NCI-H2227 treated with DMSO at 0.1 percent for 48 hours (cell line): ENCODE data around the gene AAK1.

ENCODE experiments used
- DNase-seq: peaks from one replicate; lab custom pipeline; 2025; lab: John Stamatoyannopoulos, UW

Gene AAK1

DNA sequence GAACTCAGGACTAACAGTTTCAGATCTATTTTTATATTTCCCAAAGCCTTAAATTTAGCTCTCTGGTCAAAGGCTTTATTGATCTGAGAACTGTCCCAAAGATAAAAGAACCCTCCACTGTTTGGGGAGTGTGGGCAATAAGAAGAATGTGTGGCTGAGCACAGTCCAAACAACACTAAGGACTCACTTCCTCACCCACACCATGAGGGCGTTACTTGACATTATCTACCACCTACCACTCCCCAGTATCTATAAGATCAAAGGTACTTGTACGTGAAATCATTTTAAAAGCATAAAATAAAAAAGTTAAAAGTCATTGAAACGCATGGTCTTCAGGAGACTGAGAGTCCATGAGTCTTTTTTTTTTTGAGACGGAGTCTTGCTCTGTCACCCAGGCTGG, 151.7 kb downstream of the AAK1 start:
- no peak for DNase-seq

- no peak for DNase-seq
Observed at GRCh38 chr2:69490486-69490885, 153.1 kb downstream of the AAK1 start.

DNA sequence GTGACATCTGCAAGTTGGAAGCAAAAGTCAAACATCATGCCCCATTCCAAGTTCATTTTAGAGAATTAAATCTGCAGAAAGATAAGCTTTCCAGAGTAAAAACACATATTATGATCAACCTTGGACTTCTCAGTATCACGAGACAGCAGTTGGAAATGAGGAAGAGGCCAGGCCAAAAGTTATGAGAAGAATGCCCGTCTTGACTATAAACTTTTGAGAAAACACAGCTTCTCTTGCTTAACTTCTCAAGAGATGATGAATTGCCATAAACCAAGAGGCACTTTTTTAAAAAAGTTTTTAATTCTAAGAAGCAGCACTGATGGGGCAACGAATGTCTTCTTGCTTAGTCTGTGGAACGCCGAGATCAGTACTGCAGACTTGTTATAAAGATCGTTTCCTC, 153.7 kb downstream of the AAK1 start:
- DNase-seq: no peak

- no peak for DNase-seq
Observed at GRCh38 chr2:69483696-69484095, 159.8 kb downstream of the AAK1 start.

DNA sequence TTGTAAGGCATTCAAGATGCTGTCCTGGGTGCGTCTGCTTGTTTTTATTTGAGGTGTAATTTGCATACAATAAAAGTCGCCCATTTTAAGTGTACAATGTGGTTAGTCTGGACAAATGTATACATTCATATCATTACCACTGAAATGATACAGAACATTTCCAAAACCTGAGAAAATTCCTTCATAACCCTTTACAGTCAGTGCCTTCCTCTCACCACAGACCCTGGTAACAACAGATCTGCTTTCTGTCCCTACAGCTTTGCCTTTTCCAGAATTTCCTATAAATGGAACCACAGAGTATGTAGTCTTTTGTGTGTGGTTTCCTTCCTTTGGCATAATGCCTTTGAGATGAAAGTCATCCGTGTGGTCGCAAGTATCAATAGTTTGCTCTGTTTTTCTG, 160.5 kb downstream of the AAK1 start:
- DNase-seq: no peak

GRCh38 chr2:69482471-69482870, 161.1 kb downstream of the AAK1 start:
- DNase-seq: no peak

DNA sequence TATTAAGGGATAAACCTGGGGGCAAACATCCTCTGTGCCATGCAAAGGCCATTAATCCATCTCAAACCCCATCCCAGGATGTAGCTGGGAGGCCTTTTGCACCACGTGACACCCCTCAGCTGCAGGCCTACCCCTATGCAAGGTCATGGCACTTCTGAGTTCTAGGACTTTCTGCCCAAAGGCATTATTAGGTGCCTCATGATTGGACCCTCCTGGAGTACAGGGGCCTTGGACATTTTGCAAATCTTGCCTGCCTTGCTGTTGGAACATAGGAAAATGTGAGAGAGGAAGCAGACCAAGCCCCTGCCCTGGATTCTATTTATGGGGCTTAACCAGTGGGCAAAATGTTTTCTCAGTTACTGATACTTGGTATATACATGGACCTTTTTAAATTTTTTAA, 162.1 kb downstream of the AAK1 start:
- DNase-seq: no peak

DNA sequence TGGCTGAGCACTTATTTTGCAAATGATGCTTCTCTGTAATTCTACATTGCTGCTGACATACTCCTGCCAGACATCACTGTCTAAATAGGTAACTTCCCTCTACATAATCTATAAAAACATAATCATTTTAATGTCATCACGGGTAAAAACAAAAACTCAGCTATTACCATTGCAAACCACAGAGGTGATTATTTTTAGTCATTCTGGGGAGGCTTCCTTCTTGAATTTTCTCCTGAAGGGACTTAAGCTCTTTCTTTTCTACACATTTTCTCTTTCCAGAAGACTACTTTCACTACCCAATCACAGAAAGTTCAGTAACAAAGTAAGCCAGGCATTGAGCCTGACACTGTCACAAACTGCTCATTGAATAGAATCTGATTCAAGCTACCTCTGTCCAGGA, 165.9 kb downstream of the AAK1 start:
- DNase-seq: no peak

DNA sequence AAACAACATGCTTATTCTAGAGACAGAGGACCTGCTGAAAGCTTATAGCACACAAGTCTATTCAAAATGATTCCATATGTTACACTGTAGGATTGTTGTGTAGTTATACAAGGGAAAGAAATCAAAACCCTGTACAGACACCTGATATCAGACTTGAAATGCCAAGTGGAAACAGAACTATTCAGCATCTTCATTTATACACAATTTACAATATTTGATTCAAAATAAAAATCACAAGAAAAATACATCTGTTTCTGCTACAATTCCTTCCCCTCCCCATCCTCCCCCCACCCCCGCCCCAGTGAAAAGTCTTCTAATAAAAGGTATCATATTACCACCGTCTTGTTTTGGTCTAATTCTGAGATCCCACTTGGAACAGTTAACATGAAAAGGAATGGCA, 168.9 kb downstream of the AAK1 start:
- no peak for DNase-seq

- no peak for DNase-seq
Observed at GRCh38 chr2:69471793-69472192, 171.7 kb downstream of the AAK1 start.

GRCh38 chr2:69470911-69471310, 172.6 kb downstream of the AAK1 start:
- no peak for DNase-seq

GRCh38 chr2:69469784-69470183, 173.8 kb downstream of the AAK1 start:
- no peak for DNase-seq

- DNase-seq: no peak
Observed at GRCh38 chr2:69469375-69469774, 174.2 kb downstream of the AAK1 start.

GRCh38 chr2:69466728-69467127, 176.8 kb downstream of the AAK1 start:
- DNase-seq: no peak

DNA sequence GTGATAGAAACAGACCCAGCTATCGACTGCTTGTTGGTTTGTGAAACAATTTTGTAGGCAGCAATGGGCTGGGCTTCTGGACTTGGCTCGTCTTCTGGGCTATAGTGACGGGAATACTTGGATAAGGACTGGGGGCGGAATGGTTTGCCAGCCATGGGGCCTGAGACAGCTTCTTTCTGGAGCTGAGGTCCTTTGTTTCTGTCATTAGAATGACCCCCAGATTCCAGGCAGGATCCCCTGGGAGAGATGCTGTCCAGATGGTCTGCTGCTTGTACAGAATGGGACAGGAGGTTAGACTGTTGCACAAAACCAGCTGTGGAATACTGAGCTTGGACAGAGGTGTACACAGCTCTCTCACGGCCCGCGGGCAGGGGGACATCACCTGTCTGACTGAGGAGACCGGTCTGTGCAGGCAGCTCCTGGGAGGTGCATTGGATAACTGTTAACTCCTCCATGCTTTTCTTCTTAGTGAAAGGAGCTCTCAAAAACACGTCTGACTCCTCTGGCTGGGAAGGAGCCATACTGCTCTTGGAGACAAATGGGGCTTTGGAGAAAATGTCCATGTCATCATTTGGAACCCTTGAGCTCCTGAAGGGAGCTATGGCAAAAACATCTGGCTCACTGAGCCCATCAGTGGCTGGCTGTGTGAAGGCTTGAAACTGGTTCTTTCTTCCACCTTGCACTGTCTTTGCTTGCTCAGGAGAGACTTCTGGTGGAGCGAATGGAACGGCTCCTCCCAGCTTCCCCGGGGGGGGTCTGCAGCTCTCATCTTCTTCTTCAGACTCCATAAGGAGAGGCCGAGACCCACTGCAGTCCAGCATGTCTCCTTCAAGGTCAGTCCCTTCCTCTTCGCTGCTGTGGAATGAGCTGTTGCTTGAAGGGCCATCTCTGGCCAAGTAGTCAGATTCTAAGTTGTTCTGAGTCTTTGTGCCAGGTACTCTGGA, 177.8 kb downstream of the AAK1 start:
- no peak for DNase-seq

DNA sequence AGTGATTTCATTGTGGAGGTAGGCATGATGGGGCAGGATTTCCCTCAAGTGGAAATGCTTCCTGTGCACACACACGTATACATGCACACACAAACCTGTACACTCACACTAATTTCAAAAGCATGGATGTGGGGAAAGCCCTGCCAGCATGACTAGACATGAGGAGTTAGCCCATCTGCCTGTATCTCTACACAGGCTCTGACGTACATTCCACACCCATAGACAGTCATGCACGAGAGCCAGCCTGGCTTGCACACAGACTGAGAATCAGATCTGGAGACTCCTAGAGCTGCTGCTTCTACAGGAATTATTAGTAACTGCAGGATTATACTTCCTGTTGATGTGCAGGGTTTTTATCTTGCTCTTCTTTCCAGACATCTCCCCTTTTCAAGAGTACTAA, 179.0 kb downstream of the AAK1 start:
- no peak for DNase-seq

- DNase-seq: no peak
Observed at GRCh38 chr2:69462780-69463179, 180.8 kb downstream of the AAK1 start.

DNA sequence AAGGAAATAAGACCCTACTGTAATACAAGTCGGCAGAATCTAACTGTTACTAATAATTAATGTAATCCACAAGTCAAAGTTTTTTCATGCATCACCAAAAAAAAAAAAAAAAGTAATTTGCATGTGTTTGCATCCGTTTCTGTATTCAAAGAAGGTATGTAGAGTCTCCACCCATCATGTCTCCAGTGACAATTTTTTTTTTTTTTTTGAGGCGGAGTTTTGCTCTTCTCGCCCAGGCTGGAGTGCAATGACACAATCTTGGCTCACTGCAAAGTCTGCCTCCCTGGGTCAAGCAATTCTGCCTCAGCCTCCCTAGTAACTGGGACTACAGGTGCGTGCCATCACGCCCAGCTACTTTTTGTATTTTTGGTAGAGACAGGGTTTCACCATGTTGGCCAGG, 182.1 kb downstream of the AAK1 start:
- no peak for DNase-seq

GRCh38 chr2:69459936-69460335, 183.6 kb downstream of the AAK1 start:
- DNase-seq: no peak

DNA sequence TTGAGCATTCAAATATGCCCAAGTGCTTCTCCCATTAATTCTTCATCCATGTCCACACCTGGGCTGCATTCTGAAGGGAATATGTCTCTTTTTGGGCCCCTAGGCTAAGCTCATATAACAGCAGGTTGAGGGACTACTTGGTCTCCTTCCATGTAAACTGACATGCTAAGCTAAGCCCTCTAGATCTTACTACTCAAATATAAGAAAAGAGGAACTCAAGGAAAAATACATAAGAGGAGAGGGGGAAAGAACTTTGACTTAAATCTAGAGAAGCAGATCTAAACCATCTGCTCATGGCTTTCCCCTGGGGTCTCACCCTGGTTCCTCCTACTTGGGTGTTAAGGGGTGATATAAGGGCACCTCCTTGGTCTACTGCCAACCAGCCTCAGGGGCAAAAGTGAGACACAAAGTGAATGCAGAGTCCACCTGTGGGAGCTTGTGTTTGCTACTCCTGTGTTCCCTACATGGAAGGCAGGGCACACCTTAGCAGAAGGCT, 186.5 kb downstream of the AAK1 start:
- DNase-seq: no peak

DNA sequence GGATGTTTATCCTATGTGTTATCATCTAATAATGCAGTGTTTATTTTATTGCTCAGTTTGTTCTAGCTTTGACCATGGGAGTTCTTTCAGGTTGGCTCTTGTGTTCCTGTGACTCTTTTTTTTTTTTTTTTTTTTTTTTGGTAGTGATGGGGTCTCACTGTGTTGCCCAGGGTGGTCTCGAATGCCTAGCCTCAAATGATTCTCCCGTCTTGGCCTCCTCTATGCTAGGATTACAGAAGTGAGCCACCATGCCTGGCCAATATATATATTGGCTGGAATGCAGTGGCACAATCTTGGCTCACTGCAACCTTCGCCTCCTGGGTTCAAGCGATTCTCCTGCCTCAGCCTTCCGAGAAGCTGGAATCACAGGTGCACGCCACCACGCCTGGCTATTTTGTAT, 187.4 kb downstream of the AAK1 start:
- DNase-seq: no peak

- no peak for DNase-seq
Observed at GRCh38 chr2:69454976-69455375, 188.6 kb downstream of the AAK1 start.

DNA sequence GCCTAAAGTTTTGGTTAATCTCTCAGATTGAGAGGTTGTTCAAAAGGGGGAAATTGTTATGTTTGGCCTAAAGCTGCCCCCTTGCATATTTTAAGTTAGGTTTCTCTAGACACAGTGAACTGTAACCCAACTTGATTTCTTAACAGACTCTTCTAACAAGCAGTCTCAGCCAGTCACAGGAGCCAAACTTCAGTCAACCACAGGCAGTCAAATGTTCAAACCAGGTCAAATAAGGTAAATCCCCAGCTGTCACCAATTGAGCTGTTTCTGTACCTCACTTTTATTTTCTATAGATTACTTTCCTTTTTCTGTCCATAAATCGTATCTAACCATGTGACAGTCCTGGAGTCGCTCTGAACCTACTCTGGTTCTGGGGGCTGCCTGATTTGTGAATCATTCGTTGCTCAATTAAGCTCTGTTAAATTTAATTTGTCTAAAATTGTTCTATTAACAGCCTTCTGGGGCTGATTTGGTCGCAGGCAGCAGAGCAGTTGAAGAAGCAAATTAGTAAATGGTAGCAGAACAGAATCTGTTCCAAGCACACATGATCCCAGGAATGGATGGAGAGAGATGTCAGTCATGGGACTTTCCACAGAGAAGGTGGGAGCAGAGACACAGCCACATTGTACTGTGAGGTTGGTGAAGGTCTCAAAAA, 189.9 kb downstream of the AAK1 start:
- DNase-seq: no peak
